HCT116 (cell line): ENCODE measurements around the gene KCTD17. TPM values are rescaled to one million over a fixed set of nuclear protein-coding genes. Genes with fewer than 3 reads are reported as not detected.

ENCODE experiments used
- ATAC-seq: fragments of 200-7000 bp; cut with Tn5 transposase; 2 replicates; pipeline ENCODE4 v1.9.1; 2020; ENCODE audit warnings: mild to moderate bottlenecking, moderate library complexity
- BruUV-seq: library from RNA; stranded (reverse); fragments of 400-500 nt; replicated peaks from 2 replicates; lab custom pipeline; 2021; lab: Mats Ljungman, UMichigan
- CTCF ChIA-PET: fragments of 300-600 bp; sonication (Branson Sonifier 250); formaldehyde crosslinking; loops from one replicate; lab custom pipeline; 2021; ENCODE audit warnings: antibody characterized with exemption; lab: Charles Lee
- POLR2A ChIA-PET: fragments of 300-600, 350-600 bp; sonication (Branson Sonifier 250); formaldehyde crosslinking; loops from one replicate; lab custom pipeline; 2021; ENCODE audit warnings: antibody characterized with exemption; lab: Charles Lee
- RAD21 ChIA-PET, 2 experiments: fragments of 300-600 bp; sonication (Branson Sonifier 250); formaldehyde crosslinking; loops; one replicate each; lab custom pipeline; 2023; ENCODE audit warnings: low total read pairs in 2 of 2; ENCODE audit not compliant: uncharacterized antibody in 2 of 2, unreplicated experiment in 2 of 2, low non-redundant PET in 1 of 2; lab: Charles Lee
- DNase-seq: peaks from one replicate; pipeline ENCODE4 v3.0.0-alpha.2; 2010; ENCODE audit warnings: low read depth, low spot score
- H2AFZ ChIP-seq: fragments of 200-600 bp; shearing (Covaris generic), sonication (generic); 2 replicates; pipeline ENCODE4 v1.6.1; 2017; ENCODE audit warnings: low read depth, mixed run types, mixed read lengths, antibody characterized with exemption, low read length; ENCODE audit not compliant: poor library complexity, severe bottlenecking
- H3K27ac ChIP-seq: 2 replicates; pipeline ENCODE4 v1.5.1; 2012; ENCODE audit warnings: low read depth, low read length
- H3K27me3 ChIP-seq: fragments of 200-600 bp; sonication (generic); 2 replicates; pipeline ENCODE4 v1.6.1; 2016; ENCODE audit warnings: mixed run types, low read length, mixed read lengths; ENCODE audit not compliant: insufficient read depth
- H3K36me3 ChIP-seq, 2 experiments: fragments of 200-500 bp in 1 of 2; fragments of 200-600 bp in 1 of 2; sonication (Bioruptor generic) in 1 of 2; sonication (generic) in 1 of 2; 2 replicates each; pipeline versions ENCODE4 v1.5.1 to v1.6.1; 2014 to 2016; ENCODE audit warnings: low read length in 2 of 2, inconsistent platforms in 1 of 2, mixed read lengths in 1 of 2, mixed run types in 1 of 2; ENCODE audit not compliant: insufficient read depth in 2 of 2, control insufficient read depth in 1 of 2
- H3K4me1 ChIP-seq, 2 experiments: fragments of 200-600 bp in 1 of 2; sonication (generic) in 1 of 2; 2 replicates each; pipeline versions ENCODE4 v1.5.1 to v1.6.1; 2012 to 2017; ENCODE audit warnings: low read length in 2 of 2, inconsistent platforms in 1 of 2, mild to moderate bottlenecking in 1 of 2, mixed read lengths in 1 of 2, mixed run types in 1 of 2, moderate library complexity in 1 of 2; ENCODE audit not compliant: insufficient read depth in 2 of 2, control insufficient read depth in 1 of 2
- H3K4me2 ChIP-seq: fragments of 200-600 bp; sonication (generic); 2 replicates; pipeline ENCODE4 v1.6.1; 2017; ENCODE audit warnings: mixed run types, low read length, mixed read lengths
- H3K4me3 ChIP-seq, 2 experiments: fragments of 200-600 bp in 1 of 2; sonication (generic) in 1 of 2; replicated peaks in 1 of 2; 2 replicates each; pipeline ENCODE4 v1.5.1; 2011 to 2016; ENCODE audit warnings: low read length in 2 of 2, control low read depth in 1 of 2, low read depth in 1 of 2, mild to moderate bottlenecking in 1 of 2, mixed read lengths in 1 of 2, mixed run types in 1 of 2
- H3K79me2 ChIP-seq: fragments of 200-600 bp; sonication (generic); 2 replicates; pipeline ENCODE4 v1.6.1; 2017; ENCODE audit warnings: mild to moderate bottlenecking, mixed run types, low read length, moderate library complexity, mixed read lengths; ENCODE audit not compliant: insufficient read depth
- H3K9ac ChIP-seq: fragments of 200-600 bp; sonication (generic); 2 replicates; pipeline ENCODE4 v1.6.1; 2016; ENCODE audit warnings: low read length, mixed read lengths
- H3K9me2 ChIP-seq: fragments of 200-600 bp; sonication (generic), shearing (Covaris generic); 2 replicates; pipeline ENCODE4 v1.6.1; 2017; ENCODE audit warnings: mixed run types, mild to moderate bottlenecking, moderate library complexity; ENCODE audit not compliant: insufficient read depth
- H3K9me3 ChIP-seq, 2 experiments: fragments of 200-500 bp in 1 of 2; fragments of 200-600 bp in 1 of 2; sonication (Bioruptor generic) in 1 of 2; sonication (generic) in 1 of 2; 2 replicates each; pipeline ENCODE4 v1.6.1; 2014 to 2017; ENCODE audit warnings: low read length in 2 of 2, mixed read lengths in 2 of 2, inconsistent platforms in 1 of 2, low read depth in 1 of 2, mild to moderate bottlenecking in 1 of 2, mixed run types in 1 of 2, moderate library complexity in 1 of 2; ENCODE audit not compliant: control insufficient read depth in 1 of 2, insufficient read depth in 1 of 2
- H4K20me1 ChIP-seq: fragments of 200-600 bp; sonication (generic), shearing (Covaris generic); 2 replicates; pipeline ENCODE4 v1.6.1; 2017; ENCODE audit warnings: mixed run types, mild to moderate bottlenecking, moderate library complexity; ENCODE audit not compliant: insufficient read depth
- CBX3 ChIP-seq: IDR thresholded peaks from 2 replicates; pipeline ENCODE4 v1.6.1; 2012; ENCODE audit warnings: low read depth
- CEBPB ChIP-seq: IDR thresholded peaks from 2 replicates; pipeline ENCODE4 v1.6.1; 2012; ENCODE audit warnings: low read depth
- EGR1 ChIP-seq: IDR thresholded peaks from 2 replicates; pipeline ENCODE4 v1.6.1; 2012; ENCODE audit warnings: low read depth
- ELF1 ChIP-seq: IDR thresholded peaks from 2 replicates; pipeline ENCODE4 v1.6.1; 2012; ENCODE audit warnings: low read depth, borderline replicate concordance
- EZH2 ChIP-seq: fragments of 200-600 bp; sonication (generic); IDR thresholded peaks from 2 replicates; pipeline ENCODE4 v1.6.1; 2017; ENCODE audit warnings: antibody characterized with exemption, mixed run types
- FOSL1 ChIP-seq: IDR thresholded peaks from 2 replicates; pipeline ENCODE4 v1.6.1; 2012; ENCODE audit warnings: low read depth
- POLR2AphosphoS5 ChIP-seq: IDR thresholded peaks from 2 replicates; pipeline ENCODE4 v1.6.1; 2011; ENCODE audit warnings: mild to moderate bottlenecking, low read depth, low read length, moderate library complexity
- SIN3A ChIP-seq: IDR thresholded peaks from 2 replicates; pipeline ENCODE4 v1.6.1; 2012; ENCODE audit warnings: low read depth
- SP1 ChIP-seq: IDR thresholded peaks from 2 replicates; pipeline ENCODE4 v1.6.1; 2012; ENCODE audit warnings: low read depth
- TCF7L2 ChIP-seq: IDR thresholded peaks from 2 replicates; pipeline ENCODE4 v1.7.0; 2011; ENCODE audit warnings: borderline replicate concordance, inconsistent platforms; ENCODE audit not compliant: insufficient read depth, insufficient read length; ENCODE audit errors: extremely low read depth
- YY1 ChIP-seq: IDR thresholded peaks from 2 replicates; pipeline ENCODE4 v1.6.1; 2011; ENCODE audit warnings: low read length, low read depth, moderate library complexity, mild to moderate bottlenecking; ENCODE audit not compliant: insufficient replicate concordance; ENCODE audit errors: extremely low read depth
- ZFX ChIP-seq: fragments of 450-650 bp; IDR thresholded peaks from 2 replicates; pipeline ENCODE4 v1.6.1; 2017
- ZNF274 ChIP-seq: fragments of 200-500 bp; sonication (Bioruptor generic); IDR thresholded peaks from 2 replicates; pipeline ENCODE4 v1.6.1; 2014; ENCODE audit warnings: mild to moderate bottlenecking, low read depth, low read length, inconsistent platforms
- intact Hi-C: fragments of 100-400 bp; cut with micrococcal nuclease; formaldehyde crosslinking; loops from 2 replicates; pipeline ENCODE4 v1.10.0; 2022
- total RNA-seq: library from RNA; stranded (reverse); gene quantifications from one replicate; pipeline ENCODE4 v1.2.1, GENCODE V29; 2021; ENCODE audit not compliant: unreplicated experiment
- TF ChIP-seq, protein P1 (sequence below): IDR thresholded peaks from 2 replicates; pipeline ENCODE4 v1.6.1; 2012
- TF ChIP-seq, protein P2 (sequence below), 3 experiments: fragments of 200-600 bp in 1 of 3; sonication (generic) in 1 of 3; IDR thresholded peaks in 2 of 3; conservative IDR thresholded peaks in 1 of 3; 2 replicates each; pipeline ENCODE4 v1.5.1; 2012 to 2017; ENCODE audit warnings: low read depth in 2 of 3, low read length in 2 of 3, antibody characterized with exemption in 1 of 3, borderline replicate concordance in 1 of 3, control low read depth in 1 of 3, mild to moderate bottlenecking in 1 of 3, mixed read lengths in 1 of 3, mixed run types in 1 of 3, moderate library complexity in 1 of 3; ENCODE audit not compliant: insufficient read depth in 1 of 3
- TF ChIP-seq, protein P3 (sequence below): IDR thresholded peaks from 2 replicates; pipeline ENCODE4 v1.6.1; 2011; ENCODE audit warnings: mild to moderate bottlenecking, low read length, moderate library complexity; ENCODE audit not compliant: insufficient replicate concordance; ENCODE audit errors: extremely low read depth

The KCTD17 gene
- total RNA-seq, 1 experiment from 2014 or later = 23.4 TPM

DNA sequence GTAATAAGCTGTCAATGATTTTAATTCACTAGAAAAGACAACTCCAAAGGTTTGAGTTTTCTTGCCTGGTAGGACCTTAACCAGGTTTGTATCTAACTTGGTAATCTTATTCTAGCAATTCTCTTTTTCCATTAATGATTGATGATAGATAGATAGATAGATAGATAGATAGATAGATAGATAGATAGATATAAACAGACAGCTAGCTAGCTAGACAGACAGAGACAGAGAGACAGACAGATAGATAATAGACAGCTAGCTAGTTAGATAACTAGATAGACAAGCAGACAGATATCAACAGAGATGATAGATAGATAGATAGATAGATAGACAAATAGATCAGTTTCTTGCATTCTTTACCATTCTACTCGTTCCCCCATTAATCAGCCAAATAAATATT is 42.7 kb downstream of the KCTD17 start:
- POLR2A ChIA-PET = no interaction called here
- H3K4me2 ChIP-seq = no peak overlapping the region
- peaks cover 0 to 5% of the 10 kb centered on the region in 2 experiments; a peak in 1 of 4 replicates for H3K4me1 ChIP-seq
- intact Hi-C loops = no loop called here
- BruUV-seq = no TSS peak
- no peak for ATAC-seq
- H3K9me2 ChIP-seq = no peaks in the 10 kb centered on the region
- H3K9ac ChIP-seq = no peak overlapping the region
- H3K79me2 ChIP-seq = no peaks in the 10 kb centered on the region
- no peaks in the 10 kb centered on the region for H3K36me3 ChIP-seq
- no peak for DNase-seq
- H3K27me3 ChIP-seq = no peaks in the 10 kb centered on the region; the same call in 1 of the 2 replicates
- H2AFZ ChIP-seq = no peak overlapping the region
- H3K27ac ChIP-seq = no peak overlapping the region
- RAD21 ChIA-PET = no interaction called here
- no peak for TF ChIP-seq YY1
- no peak for TF ChIP-seq ELF1
- TF ChIP-seq TCF7L2 = no peak
- TF ChIP-seq FOSL1 = no peak
- no peak for TF ChIP-seq CBX3
- CTCF ChIA-PET = no interaction called here
- no peak overlapping the region for H3K4me3 ChIP-seq
- no peaks in the 10 kb centered on the region for H4K20me1 ChIP-seq
- H3K9me3 ChIP-seq = no peaks in the 10 kb centered on the region

DNA sequence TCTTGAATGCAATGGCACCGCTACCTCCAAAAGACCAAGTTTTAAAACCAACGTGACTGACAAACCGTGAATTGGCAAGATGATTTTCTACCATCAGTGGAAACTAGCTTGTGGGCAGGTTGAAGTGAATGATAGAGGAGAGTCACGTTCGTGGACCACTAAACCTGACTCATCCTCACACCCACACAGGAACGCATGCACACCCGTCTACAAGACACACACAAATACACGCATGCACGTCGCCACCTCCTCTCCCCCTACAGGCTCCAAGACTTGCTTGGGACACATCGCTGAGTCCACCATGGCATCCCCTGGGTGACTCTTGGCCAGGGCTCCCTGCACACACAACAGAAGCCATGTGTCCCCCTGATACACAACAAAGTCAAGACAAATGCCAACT is 43.6 kb downstream of the KCTD17 start:
- POLR2A ChIA-PET = no interaction called here
- no TSS peak for BruUV-seq
- DNase-seq (no peak), ATAC-seq (no peak)
- H3K27me3 ChIP-seq = no peaks in the 10 kb centered on the region; the same call in 1 of the 2 replicates
- peaks cover 0 to 5% of the 10 kb centered on the region in 2 experiments; a peak in 1 of 4 replicates for H3K4me1 ChIP-seq
- no peaks in the 10 kb centered on the region for H3K9me3 ChIP-seq
- no peak overlapping the region for H3K4me2 ChIP-seq
- H3K9me2 ChIP-seq = no peaks in the 10 kb centered on the region
- TF ChIP-seq POLR2AphosphoS5 (no peak), TCF7L2 (no peak), SIN3A (no peak), EZH2 (no peak), YY1 (no peak), FOSL1 (no peak), SP1 (no peak), CEBPB (no peak), ZFX (no peak), ELF1 (no peak), EGR1 (no peak), ZNF274 (no peak)
- TF ChIP-seq, protein P1, sequence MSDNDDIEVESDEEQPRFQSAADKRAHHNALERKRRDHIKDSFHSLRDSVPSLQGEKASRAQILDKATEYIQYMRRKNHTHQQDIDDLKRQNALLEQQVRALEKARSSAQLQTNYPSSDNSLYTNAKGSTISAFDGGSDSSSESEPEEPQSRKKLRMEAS = no peak
- TF ChIP-seq, protein P2, sequence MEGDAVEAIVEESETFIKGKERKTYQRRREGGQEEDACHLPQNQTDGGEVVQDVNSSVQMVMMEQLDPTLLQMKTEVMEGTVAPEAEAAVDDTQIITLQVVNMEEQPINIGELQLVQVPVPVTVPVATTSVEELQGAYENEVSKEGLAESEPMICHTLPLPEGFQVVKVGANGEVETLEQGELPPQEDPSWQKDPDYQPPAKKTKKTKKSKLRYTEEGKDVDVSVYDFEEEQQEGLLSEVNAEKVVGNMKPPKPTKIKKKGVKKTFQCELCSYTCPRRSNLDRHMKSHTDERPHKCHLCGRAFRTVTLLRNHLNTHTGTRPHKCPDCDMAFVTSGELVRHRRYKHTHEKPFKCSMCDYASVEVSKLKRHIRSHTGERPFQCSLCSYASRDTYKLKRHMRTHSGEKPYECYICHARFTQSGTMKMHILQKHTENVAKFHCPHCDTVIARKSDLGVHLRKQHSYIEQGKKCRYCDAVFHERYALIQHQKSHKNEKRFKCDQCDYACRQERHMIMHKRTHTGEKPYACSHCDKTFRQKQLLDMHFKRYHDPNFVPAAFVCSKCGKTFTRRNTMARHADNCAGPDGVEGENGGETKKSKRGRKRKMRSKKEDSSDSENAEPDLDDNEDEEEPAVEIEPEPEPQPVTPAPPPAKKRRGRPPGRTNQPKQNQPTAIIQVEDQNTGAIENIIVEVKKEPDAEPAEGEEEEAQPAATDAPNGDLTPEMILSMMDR (IDR thresholded peaks at IDR 0.05 in 2 of 3, conservative IDR thresholded peaks at IDR 0.05 in 1 of 3; ENCODE audit: borderline replicate concordance in 1 of 3, insufficient read depth in 1 of 3, low read depth in 2 of 3, low read length in 2 of 3) = no peak
- TF ChIP-seq, protein P3, sequence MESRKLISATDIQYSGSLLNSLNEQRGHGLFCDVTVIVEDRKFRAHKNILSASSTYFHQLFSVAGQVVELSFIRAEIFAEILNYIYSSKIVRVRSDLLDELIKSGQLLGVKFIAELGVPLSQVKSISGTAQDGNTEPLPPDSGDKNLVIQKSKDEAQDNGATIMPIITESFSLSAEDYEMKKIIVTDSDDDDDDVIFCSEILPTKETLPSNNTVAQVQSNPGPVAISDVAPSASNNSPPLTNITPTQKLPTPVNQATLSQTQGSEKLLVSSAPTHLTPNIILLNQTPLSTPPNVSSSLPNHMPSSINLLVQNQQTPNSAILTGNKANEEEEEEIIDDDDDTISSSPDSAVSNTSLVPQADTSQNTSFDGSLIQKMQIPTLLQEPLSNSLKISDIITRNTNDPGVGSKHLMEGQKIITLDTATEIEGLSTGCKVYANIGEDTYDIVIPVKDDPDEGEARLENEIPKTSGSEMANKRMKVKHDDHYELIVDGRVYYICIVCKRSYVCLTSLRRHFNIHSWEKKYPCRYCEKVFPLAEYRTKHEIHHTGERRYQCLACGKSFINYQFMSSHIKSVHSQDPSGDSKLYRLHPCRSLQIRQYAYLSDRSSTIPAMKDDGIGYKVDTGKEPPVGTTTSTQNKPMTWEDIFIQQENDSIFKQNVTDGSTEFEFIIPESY = no peak
- TF ChIP-seq, all 23 proteins: peak for 0
- ChIA-PET RAD21 (no interaction called here), CTCF (no interaction called here)
- no peaks in the 10 kb centered on the region for H4K20me1 ChIP-seq
- no peak overlapping the region for H3K9ac ChIP-seq
- no peak overlapping the region for H2AFZ ChIP-seq
- no peak overlapping the region for H3K27ac ChIP-seq
- no peaks in the 10 kb centered on the region for H3K36me3 ChIP-seq
- H3K79me2 ChIP-seq = no peaks in the 10 kb centered on the region
- intact Hi-C loops = no loop called here
- H3K4me3 ChIP-seq = no peak overlapping the region
